ENCODE data around the gene RTKN.
"Not testable (repeated sequence)": the region's sequence is repeated elsewhere in the genome, so short reads cannot be mapped to it uniquely, and the experiment has no call there.

Gene RTKN

DNA sequence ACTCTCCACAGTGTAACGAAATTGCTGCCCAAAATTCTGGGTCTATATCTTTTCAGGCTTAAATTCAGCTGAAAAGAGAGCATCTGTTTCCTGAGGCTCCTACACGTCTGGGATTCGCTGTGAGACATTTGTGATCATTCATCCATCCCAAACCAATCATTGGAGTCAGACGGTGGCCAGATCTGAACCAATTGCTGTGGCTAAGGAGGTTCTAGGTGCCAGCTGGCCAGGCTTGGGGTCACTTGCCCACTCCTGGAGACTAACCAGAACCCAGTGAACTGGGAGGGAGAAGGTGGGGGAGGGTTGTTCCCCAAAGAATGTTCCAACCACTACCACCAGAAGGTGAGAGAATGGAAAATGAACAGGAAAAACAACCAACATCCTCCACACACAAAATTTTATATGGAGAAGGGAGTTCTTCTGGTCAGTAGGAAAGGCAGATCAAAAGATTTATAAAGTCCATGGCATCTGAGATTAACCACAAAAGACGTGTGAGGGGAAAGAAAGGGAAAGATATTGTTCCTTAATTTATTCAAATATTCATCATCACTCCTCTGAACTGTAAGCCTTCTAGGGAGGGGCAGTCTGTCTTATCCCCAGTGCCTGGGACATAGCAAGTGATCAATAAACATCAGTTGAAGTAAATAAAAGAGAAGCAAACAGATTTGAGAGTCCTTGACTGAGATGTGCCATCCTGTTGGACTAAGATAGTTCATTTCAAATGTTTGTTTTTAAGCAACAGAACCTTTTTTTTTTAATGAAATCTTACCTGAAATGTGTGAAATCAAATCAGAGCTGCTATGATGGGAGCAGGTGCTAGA lies 3.0 kb upstream of the RTKN start:
- no peak overlapping the region for H3K4me3 ChIP-seq (ENCODE audit: low read length)
- H3K4me1 ChIP-seq (ENCODE audit: insufficient read depth, low read length): peaks cover 4% of the 10 kb centered on the region; the same call in 1 of the 2 replicates
- peaks cover 24% of the 10 kb centered on the region; the same call in 1 of the 2 replicates for H3K27me3 ChIP-seq (ENCODE audit: insufficient read depth, low read length)
- H3K9ac ChIP-seq (ENCODE audit: low read depth, low read length): no peak overlapping the region
- H3K27ac ChIP-seq (ENCODE audit: low read length): no peak overlapping the region
- H3K9me3 ChIP-seq (ENCODE audit: insufficient read depth, low read depth, low read length): no peaks in the 10 kb centered on the region
- no peaks in the 10 kb centered on the region for H3K36me3 ChIP-seq (ENCODE audit: insufficient read depth, low read depth, low read length)

DNA sequence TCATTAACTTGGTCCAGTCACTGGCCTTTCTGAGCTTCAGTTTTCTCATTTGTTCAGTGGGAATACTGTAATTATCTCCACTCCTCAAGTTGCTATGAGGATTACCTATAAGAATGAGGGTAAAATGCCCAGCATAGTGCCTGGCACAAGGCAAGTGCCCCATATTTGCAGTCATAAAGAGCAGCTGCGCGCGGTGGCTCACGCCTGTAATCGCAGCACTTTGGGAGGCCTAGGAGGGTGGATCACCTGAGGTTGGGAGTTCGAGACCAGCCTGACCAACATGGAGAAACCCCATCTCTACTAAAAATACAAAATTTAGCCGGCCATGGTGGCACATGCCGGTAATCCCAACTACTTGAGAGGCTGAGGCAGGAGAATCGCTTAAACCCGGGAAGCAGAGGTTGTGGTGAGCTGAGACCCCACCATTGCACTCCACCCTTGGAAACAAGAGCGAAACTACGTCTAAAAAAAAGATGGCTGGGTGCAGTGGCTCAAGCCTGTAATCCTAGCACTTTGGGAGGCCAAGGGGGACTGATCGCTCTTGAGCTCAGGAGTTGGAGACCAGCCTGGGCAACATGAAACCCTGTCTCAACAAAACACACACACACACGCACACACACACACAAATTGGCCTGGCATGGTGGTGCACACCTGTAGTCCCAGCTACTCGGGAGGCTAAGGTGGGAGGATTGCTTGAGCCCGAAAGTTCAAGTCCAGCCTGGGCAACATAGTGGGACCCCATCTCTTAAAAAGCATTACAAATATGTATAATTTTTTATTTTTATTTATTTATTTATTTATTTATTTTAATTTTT lies 953 bp upstream of the RTKN start:
- Histone ChIP-seq H3K4me3 (ENCODE audit: low read length) (peak overlapping the region; percentile 94), H3K9ac (ENCODE audit: low read depth, low read length) (peak overlapping the region; percentile 92; the same call in 1 of the 2 replicates), H3K27me3 (ENCODE audit: insufficient read depth, low read length) (peaks cover 24% of the 10 kb centered on the region; the same call in 1 of the 2 replicates), H3K4me1 (ENCODE audit: insufficient read depth, low read length) (peaks cover 22% of the 10 kb centered on the region)
- not testable (repeated sequence) for H3K9me3 ChIP-seq (ENCODE audit: insufficient read depth, low read depth, low read length); H3K36me3 ChIP-seq (ENCODE audit: insufficient read depth, low read depth, low read length); H3K27ac ChIP-seq (ENCODE audit: low read length)

DNA sequence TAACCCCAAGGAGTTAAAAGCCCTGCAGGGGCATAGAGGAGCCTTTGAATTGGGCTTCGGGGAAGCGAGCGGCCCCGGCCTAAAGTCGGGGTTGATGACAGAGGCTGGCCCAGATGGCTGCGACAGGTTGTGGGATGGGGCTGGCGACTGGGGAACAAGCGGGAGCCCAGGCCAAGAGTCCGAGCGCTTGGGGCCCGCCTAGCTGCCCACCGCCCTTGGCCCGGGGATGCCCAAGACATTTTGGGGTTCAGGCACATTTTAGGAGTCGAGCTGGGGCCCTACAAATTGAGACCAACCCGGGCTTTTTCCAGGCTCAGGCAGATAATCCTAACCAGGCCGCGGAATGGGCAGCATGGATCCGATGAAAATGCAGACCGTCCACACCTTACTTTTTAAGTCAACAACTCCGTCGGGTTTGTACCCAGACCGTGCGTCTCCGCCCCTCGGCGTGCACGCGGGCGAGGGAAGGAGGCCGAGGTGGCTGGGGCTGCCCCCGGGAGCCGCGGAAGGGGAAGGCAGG lies 507 bp downstream of the RTKN start:
- Histone ChIP-seq H3K27me3 (ENCODE audit: insufficient read depth, low read length) (peaks cover 24% of the 10 kb centered on the region; the same call in 1 of the 2 replicates), H3K9ac (ENCODE audit: low read depth, low read length) (peak overlapping the region; percentile 92), H3K4me3 (ENCODE audit: low read length) (peak overlapping the region; percentile 94), H3K27ac (ENCODE audit: low read length) (peak overlapping the region; percentile 67), H3K9me3 (ENCODE audit: insufficient read depth, low read depth, low read length) (no peaks in the 10 kb centered on the region), H3K36me3 (ENCODE audit: insufficient read depth, low read depth, low read length) (peaks cover 6% of the 10 kb centered on the region; the same call in 1 of the 2 replicates), H3K4me1 (ENCODE audit: insufficient read depth, low read length) (peaks cover 32% of the 10 kb centered on the region)

DNA sequence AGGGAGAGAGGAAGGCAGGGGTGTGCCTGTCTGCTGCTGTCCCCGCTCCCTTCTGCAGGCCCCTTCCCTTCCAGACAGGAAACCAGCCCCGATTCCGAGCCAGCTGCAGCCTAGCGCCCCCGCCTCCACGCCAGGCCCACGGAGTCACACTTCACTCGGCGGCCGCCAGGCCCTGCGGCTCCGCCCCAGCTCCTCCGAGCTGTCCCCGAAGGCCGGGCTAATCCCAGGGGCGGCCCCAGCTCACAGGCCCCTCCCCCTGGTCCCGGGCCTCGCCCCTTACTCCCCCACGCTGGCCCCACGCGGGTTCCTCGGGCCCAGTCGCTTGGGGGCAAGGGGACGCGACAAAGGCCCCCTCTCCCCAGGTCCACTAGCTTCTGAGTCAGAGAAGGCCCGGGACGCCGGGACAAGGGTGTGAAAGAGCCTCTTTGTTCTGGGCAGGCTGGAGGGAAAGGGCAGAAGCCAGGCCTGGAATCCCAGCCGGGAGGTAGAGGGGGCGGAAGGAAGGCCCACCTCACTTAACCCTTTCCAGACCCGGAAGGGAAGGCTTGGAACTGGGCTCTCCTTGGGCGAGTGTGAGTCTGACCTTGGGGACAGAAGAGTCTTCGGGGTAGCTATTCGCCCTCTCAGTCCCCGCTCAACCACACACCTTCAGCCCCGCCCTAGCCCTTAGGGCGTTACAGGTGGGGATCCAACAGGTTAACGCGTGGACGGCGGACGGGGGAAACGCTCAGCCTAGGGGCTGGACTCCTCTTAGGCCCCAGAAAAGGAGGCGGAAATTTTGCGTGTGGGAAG lies 1.2 kb downstream of the RTKN start:
- peak overlapping the region; percentile 92 for H3K9ac ChIP-seq (ENCODE audit: low read depth, low read length)
- H3K27ac ChIP-seq (ENCODE audit: low read length): peak overlapping the region; percentile 67
- peaks cover 6% of the 10 kb centered on the region; the same call in 1 of the 2 replicates for H3K36me3 ChIP-seq (ENCODE audit: insufficient read depth, low read depth, low read length)
- H3K4me3 ChIP-seq (ENCODE audit: low read length): peak overlapping the region; percentile 94
- peaks cover 24% of the 10 kb centered on the region; the same call in 1 of the 2 replicates for H3K27me3 ChIP-seq (ENCODE audit: insufficient read depth, low read length)
- H3K9me3 ChIP-seq (ENCODE audit: insufficient read depth, low read depth, low read length): no peaks in the 10 kb centered on the region
- H3K4me1 ChIP-seq (ENCODE audit: insufficient read depth, low read length): peaks cover 32% of the 10 kb centered on the region

DNA sequence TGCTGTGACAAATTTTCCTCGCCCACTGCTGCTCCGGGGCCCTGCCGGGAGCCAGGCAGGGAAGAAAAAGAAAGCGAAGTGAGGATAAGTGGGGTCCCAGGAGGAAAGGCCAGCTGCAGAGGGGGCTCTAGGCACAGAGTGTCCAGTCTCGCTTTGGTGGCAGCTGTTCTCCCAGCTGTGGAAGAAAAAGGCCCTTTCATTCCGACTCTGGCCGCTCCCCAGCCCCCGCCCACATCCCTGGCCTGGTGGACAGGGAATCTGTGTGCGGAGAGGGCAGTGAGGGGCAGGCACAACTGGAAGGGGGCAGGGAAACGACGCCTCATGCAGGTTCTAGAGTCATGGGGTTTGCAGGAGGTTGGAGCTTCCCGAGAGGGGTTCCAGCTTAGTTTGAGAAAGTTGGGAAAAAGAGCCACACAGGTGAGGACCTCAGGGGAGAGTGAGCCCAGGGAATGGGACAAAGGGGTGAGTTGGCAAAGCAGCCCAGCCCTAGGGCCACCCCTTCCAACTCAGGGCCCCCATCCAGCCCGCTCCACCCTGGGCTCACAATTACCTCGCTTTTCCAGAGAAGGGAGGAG lies 1.8 kb downstream of the RTKN start:
- H3K27ac ChIP-seq (ENCODE audit: low read length): peak overlapping the region; percentile 67

DNA sequence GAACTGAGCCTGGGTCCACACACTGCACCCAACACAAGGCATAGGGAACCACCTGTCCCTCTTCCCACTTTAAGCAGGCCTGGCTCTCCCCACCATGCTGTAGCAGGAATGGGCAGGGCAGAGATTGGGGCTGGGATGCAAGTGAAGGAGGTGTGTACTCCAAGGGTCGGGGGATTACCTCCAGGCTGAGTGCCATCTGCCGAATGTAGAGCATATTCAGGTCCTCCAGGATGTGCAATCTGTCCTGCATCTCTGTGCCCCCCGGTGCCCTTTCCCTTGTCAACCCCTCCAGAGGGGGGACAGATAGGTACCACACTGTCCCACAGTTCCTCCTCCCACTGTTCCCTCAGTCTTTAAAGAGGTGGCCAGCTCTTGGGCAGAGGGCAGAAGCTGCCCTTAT lies 2.4 kb downstream of the RTKN start:
- no peak overlapping the region for H3K27ac ChIP-seq (ENCODE audit: low read length)
- peak overlapping the region; percentile 92; the same call in 1 of the 2 replicates for H3K9ac ChIP-seq (ENCODE audit: low read depth, low read length)
- no peaks in the 10 kb centered on the region for H3K9me3 ChIP-seq (ENCODE audit: insufficient read depth, low read depth, low read length)
- H3K27me3 ChIP-seq (ENCODE audit: insufficient read depth, low read length): peaks cover 20% of the 10 kb centered on the region; the same call in 1 of the 2 replicates
- peaks cover 32% of the 10 kb centered on the region for H3K4me1 ChIP-seq (ENCODE audit: insufficient read depth, low read length)
- H3K36me3 ChIP-seq (ENCODE audit: insufficient read depth, low read depth, low read length): peaks cover 6% of the 10 kb centered on the region; the same call in 1 of the 2 replicates
- H3K4me3 ChIP-seq (ENCODE audit: low read length): peak overlapping the region; percentile 94

More for the DNA sequence above, 1.8 kb downstream of the RTKN start:
- Histone ChIP-seq H3K4me3 (ENCODE audit: low read length) (peak overlapping the region; percentile 94), H3K4me1 (ENCODE audit: insufficient read depth, low read length) (peaks cover 32% of the 10 kb centered on the region), H3K27me3 (ENCODE audit: insufficient read depth, low read length) (peaks cover 24% of the 10 kb centered on the region; the same call in 1 of the 2 replicates), H3K9me3 (ENCODE audit: insufficient read depth, low read depth, low read length) (no peaks in the 10 kb centered on the region), H3K36me3 (ENCODE audit: insufficient read depth, low read depth, low read length) (peaks cover 6% of the 10 kb centered on the region; the same call in 1 of the 2 replicates), H3K9ac (ENCODE audit: low read depth, low read length) (peak overlapping the region; percentile 92)

DNA sequence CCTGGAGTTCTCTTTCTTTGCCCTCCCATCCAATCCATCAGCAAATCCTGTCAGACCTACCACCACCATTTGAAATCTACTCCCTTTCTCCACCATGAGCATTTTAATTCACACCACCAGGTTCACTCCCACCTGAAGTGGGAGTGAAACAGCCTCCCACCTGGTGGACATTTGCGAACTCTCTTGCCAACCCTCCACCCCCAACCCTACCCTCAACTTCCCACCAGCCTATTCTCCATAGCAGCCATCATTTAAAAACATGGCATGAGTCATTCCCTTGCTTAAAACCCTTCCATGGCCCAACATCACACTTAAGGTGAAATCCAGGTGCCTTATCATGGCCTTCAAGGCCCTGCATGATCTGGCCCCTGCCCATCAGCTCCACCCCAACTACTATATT lies 3.5 kb downstream of the RTKN start:
- peaks cover 32% of the 10 kb centered on the region for H3K4me1 ChIP-seq (ENCODE audit: insufficient read depth, low read length)

DNA sequence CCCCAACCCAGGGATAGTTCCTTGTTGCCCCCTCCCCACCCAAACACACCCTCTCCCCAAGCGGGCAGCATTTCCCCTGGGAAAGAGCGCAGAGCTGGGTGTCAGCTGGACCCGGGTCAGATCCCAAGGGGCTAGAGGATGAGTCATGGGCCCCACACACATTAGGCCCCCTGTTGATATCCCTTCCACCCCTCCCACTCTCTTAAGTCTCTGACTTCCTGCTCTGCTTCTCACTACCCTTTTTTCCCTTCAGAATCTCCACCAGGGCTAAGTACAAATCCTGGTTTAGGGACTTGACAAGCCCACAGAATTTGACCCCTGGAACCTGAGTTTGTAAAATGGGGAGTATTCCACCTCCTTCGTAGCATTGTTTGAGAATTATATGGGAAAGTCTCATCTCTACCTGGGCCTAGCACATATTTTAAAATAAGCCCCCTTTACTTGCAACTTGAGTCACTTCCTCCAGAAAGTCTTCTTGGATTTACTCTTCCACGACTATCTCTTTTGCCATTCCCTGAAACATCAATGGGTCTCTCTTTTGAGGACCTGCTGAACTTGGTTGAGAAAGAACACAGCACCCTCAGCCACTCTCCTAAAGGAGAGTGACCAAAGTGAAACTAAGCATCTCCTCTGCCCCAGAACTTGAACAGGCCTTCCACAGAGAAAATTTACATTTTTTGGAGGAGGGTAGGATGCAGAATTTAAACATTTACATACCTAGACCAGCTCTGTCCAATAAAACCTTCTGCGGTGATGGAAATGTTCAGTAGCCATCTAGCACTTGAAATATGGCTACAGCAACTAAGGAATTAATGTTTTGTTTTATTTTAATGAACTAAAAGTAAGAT lies 4.7 kb downstream of the RTKN start:
- Histone ChIP-seq H3K9me3 (ENCODE audit: insufficient read depth, low read depth, low read length) (no peaks in the 10 kb centered on the region), H3K27me3 (ENCODE audit: insufficient read depth, low read length) (peaks cover 10% of the 10 kb centered on the region; the same call in 1 of the 2 replicates), H3K9ac (ENCODE audit: low read depth, low read length) (no peak overlapping the region), H3K27ac (ENCODE audit: low read length) (no peak overlapping the region), H3K4me3 (ENCODE audit: low read length) (peak overlapping the region; percentile 5; the same call in 1 of the 2 replicates), H3K4me1 (ENCODE audit: insufficient read depth, low read length) (peaks cover 32% of the 10 kb centered on the region), H3K36me3 (ENCODE audit: insufficient read depth, low read depth, low read length) (peaks cover 12% of the 10 kb centered on the region)

More for the DNA sequence above, 3.5 kb downstream of the RTKN start:
- no peak overlapping the region for H3K9ac ChIP-seq (ENCODE audit: low read depth, low read length)
- H3K4me3 ChIP-seq (ENCODE audit: low read length): peak overlapping the region; percentile 7; the same call in 1 of the 2 replicates
- peaks cover 6% of the 10 kb centered on the region; the same call in 1 of the 2 replicates for H3K36me3 ChIP-seq (ENCODE audit: insufficient read depth, low read depth, low read length)
- H3K9me3 ChIP-seq (ENCODE audit: insufficient read depth, low read depth, low read length): no peaks in the 10 kb centered on the region
- H3K27ac ChIP-seq (ENCODE audit: low read length): no peak overlapping the region
- H3K27me3 ChIP-seq (ENCODE audit: insufficient read depth, low read length): peaks cover 15% of the 10 kb centered on the region; the same call in 1 of the 2 replicates

DNA sequence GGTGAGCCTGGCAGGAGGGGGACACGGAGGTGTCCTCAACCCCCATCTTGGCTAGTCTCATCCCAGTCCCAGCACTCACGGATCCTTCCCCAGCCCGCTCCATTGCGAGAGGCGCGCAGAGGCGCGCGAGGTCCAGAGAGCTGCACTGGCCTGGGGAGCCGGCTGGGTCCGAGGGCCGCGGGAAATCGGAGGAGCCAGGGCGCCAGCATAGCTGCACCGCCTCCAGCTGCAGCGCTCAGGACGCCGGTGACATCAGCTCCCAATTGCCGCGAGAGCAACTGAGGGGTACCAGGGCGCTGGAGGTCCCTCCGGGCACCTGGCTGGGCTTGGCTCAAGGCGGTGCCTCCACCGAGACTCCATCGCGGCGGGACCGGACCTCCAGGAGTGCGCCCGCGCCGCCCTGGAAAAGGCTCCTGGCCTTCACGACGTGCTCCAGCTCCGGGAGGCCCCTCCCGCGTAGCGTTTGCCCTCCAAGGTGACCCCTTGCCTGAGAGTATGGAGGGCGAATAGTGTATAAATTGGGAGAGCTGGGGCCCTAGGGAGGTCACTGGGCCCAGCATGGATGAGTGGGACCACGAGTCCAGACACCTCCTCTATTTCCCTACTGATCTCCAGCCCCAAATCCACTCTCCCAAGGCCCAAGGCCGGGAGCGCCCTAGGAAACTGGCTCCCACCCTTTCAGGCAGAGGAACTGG lies 5.5 kb downstream of the RTKN start:
- H3K36me3 ChIP-seq (ENCODE audit: insufficient read depth, low read depth, low read length): peaks cover 20% of the 10 kb centered on the region
- peaks cover 2% of the 10 kb centered on the region; the same call in 1 of the 2 replicates for H3K27me3 ChIP-seq (ENCODE audit: insufficient read depth, low read length)
- H3K4me1 ChIP-seq (ENCODE audit: insufficient read depth, low read length): peaks cover 32% of the 10 kb centered on the region
- no peak overlapping the region for H3K27ac ChIP-seq (ENCODE audit: low read length)
- H3K9me3 ChIP-seq (ENCODE audit: insufficient read depth, low read depth, low read length): no peaks in the 10 kb centered on the region
- H3K4me3 ChIP-seq (ENCODE audit: low read length): 0 out of 2 replicates have a peak overlapping the region, but pooled peaks have one; percentile 5
- H3K9ac ChIP-seq (ENCODE audit: low read depth, low read length): no peak overlapping the region

Data from iPS-20b (cell line).